Smooth muscle cell (in vitro differentiated cells): ENCODE results near the gene CASZ1. TPM values are rescaled to one million over a fixed set of nuclear protein-coding genes. Genes with fewer than 3 reads are reported as not detected.

Experiments
- DNase-seq: peaks from one replicate; lab custom pipeline; 2025; ENCODE audit not compliant: unreplicated experiment; lab: John Stamatoyannopoulos, UW
- H2AFZ ChIP-seq: fragments of 200-600 bp; sonication (generic); 2 replicates; pipeline ENCODE4 v1.6.0; 2016; ENCODE audit warnings: antibody characterized with exemption, low read depth, mild to moderate bottlenecking
- H3F3A ChIP-seq: fragments of 200-600 bp; sonication (generic); 2 replicates; pipeline ENCODE4 v1.6.0; 2017; ENCODE audit warnings: antibody characterized with exemption, low read depth
- H3K27ac ChIP-seq: fragments of 200-600 bp; sonication (generic); 2 replicates; pipeline ENCODE4 v1.5.1; 2016; ENCODE audit warnings: low read depth, mild to moderate bottlenecking
- H3K27me3 ChIP-seq: fragments of 200-600 bp; sonication (generic); 2 replicates; pipeline ENCODE4 v1.6.1; 2016; ENCODE audit warnings: low read depth, mild to moderate bottlenecking
- H3K36me3 ChIP-seq: fragments of 200-600 bp; sonication (generic); 2 replicates; pipeline ENCODE4 v1.5.1; 2016; ENCODE audit warnings: low read depth
- H3K4me1 ChIP-seq: fragments of 200-600 bp; sonication (generic); 2 replicates; pipeline ENCODE4 v1.5.1; 2016; ENCODE audit warnings: low read depth
- H3K4me2 ChIP-seq: fragments of 200-600 bp; sonication (generic); 2 replicates; pipeline ENCODE4 v1.6.0; 2016; ENCODE audit warnings: mild to moderate bottlenecking
- H3K4me3 ChIP-seq: fragments of 200-600 bp; sonication (generic); 2 replicates; pipeline ENCODE4 v1.5.1; 2016; ENCODE audit warnings: mild to moderate bottlenecking
- H3K79me2 ChIP-seq: fragments of 200-600 bp; sonication (generic); 2 replicates; pipeline ENCODE4 v1.6.0; 2016; ENCODE audit warnings: low read depth, mild to moderate bottlenecking
- H3K9ac ChIP-seq: fragments of 200-600 bp; sonication (generic); 2 replicates; pipeline ENCODE4 v1.6.0; 2016; ENCODE audit warnings: low read depth
- H3K9me3 ChIP-seq: fragments of 200-600 bp; sonication (generic); replicated peaks from 2 replicates; pipeline ENCODE4 v1.5.1; 2016; ENCODE audit warnings: low read depth
- H4K20me1 ChIP-seq: fragments of 200-600 bp; sonication (generic); 2 replicates; pipeline ENCODE4 v1.6.0; 2016; ENCODE audit warnings: low read depth
- WGBS: methylation state at CpG from one replicate; pipeline ENCODE4 v1.1.7; 2016; ENCODE audit warnings: low lambda C conversion rate; 5-methylcytosine and 5-hydroxymethylcytosine counted together
- polyA plus RNA-seq: library from polyadenylated mRNA; unstranded; fragments of >200 nt; fragmentation: Nextera tagmentation; extraction: Ambion mirVana; gene quantifications from 2 replicates; pipeline ENCODE4 v1.2.1, GENCODE V29; 2016
- total RNA-seq: library from RNA; depleted of rRNA; stranded (reverse); fragments of >200 nt; gene quantifications from 2 replicates; pipeline ENCODE4 v1.2.3, GENCODE V29; 2014
- TF ChIP-seq, protein P1 (sequence below): fragments of 200-600 bp; sonication (generic); IDR thresholded peaks from 2 replicates; pipeline ENCODE4 v1.5.1; 2017; ENCODE audit warnings: borderline replicate concordance, mild to moderate bottlenecking, antibody characterized with exemption; ENCODE audit not compliant: insufficient read depth, poor library complexity, severe bottlenecking

The CASZ1 gene
- total and polyA plus RNA-seq, 2 experiments from 2014 or later, result 0.70 to 1.9 TPM

- TF ChIP-seq, protein P1, sequence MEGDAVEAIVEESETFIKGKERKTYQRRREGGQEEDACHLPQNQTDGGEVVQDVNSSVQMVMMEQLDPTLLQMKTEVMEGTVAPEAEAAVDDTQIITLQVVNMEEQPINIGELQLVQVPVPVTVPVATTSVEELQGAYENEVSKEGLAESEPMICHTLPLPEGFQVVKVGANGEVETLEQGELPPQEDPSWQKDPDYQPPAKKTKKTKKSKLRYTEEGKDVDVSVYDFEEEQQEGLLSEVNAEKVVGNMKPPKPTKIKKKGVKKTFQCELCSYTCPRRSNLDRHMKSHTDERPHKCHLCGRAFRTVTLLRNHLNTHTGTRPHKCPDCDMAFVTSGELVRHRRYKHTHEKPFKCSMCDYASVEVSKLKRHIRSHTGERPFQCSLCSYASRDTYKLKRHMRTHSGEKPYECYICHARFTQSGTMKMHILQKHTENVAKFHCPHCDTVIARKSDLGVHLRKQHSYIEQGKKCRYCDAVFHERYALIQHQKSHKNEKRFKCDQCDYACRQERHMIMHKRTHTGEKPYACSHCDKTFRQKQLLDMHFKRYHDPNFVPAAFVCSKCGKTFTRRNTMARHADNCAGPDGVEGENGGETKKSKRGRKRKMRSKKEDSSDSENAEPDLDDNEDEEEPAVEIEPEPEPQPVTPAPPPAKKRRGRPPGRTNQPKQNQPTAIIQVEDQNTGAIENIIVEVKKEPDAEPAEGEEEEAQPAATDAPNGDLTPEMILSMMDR, result no peak
- Histone ChIP-seq H3K27me3 (no peaks in the 10 kb centered on the region), H3K4me1 (peaks cover 25% of the 10 kb centered on the region), H3K4me3 (no peak overlapping the region), H3K79me2 (no peaks in the 10 kb centered on the region), H3K9ac (no peak overlapping the region), H3K4me2 (no peak overlapping the region), H3F3A (no peaks in the 10 kb centered on the region), H2AFZ (no peak overlapping the region), H3K27ac (no peak overlapping the region), H4K20me1 (no peaks in the 10 kb centered on the region), H3K9me3 (no peaks in the 10 kb centered on the region), H3K36me3 (no peaks in the 10 kb centered on the region)
- WGBS, result 93% methylated on average over 35 of the region's 36 CpGs
- no peak for DNase-seq
These were observed 130.3 kb downstream of the CASZ1 start for GRCh38 chr1:10665930-10666850.

GRCh38 chr1:10665226-10665625 is 131.2 kb downstream of the CASZ1 start:
- H3F3A ChIP-seq, result no peaks in the 10 kb centered on the region
- TF ChIP-seq, protein P1, result no peak
- no peak overlapping the region for H3K4me2 ChIP-seq
- 96% methylated on average over 31 of the region's 31 CpGs for WGBS
- H3K36me3 ChIP-seq, result no peaks in the 10 kb centered on the region
- no peak for DNase-seq
- H3K4me3 ChIP-seq, result no peak overlapping the region
- no peak overlapping the region for H3K27ac ChIP-seq
- peaks cover 25% of the 10 kb centered on the region for H3K4me1 ChIP-seq
- H3K27me3 ChIP-seq, result no peaks in the 10 kb centered on the region
- no peak overlapping the region for H2AFZ ChIP-seq
- H3K9me3 ChIP-seq, result no peaks in the 10 kb centered on the region
- H3K79me2 ChIP-seq, result no peaks in the 10 kb centered on the region
- H3K9ac ChIP-seq, result no peak overlapping the region
- no peaks in the 10 kb centered on the region for H4K20me1 ChIP-seq

GRCh38 chr1:10664251-10664650 is 132.2 kb downstream of the CASZ1 start:
- Histone ChIP-seq H3K9ac (no peak overlapping the region), H4K20me1 (no peaks in the 10 kb centered on the region), H3K79me2 (no peaks in the 10 kb centered on the region), H3K36me3 (no peaks in the 10 kb centered on the region), H3K4me3 (no peak overlapping the region), H3K27ac (no peak overlapping the region), H3K4me2 (no peak overlapping the region), H3K27me3 (no peaks in the 10 kb centered on the region), H3K9me3 (no peaks in the 10 kb centered on the region), H3F3A (no peaks in the 10 kb centered on the region), H2AFZ (no peak overlapping the region), H3K4me1 (peaks cover 25% of the 10 kb centered on the region)
- no peak for DNase-seq
- WGBS, result 78% methylated on average over 15 of the region's 15 CpGs
- TF ChIP-seq, protein P1, result no peak

DNA sequence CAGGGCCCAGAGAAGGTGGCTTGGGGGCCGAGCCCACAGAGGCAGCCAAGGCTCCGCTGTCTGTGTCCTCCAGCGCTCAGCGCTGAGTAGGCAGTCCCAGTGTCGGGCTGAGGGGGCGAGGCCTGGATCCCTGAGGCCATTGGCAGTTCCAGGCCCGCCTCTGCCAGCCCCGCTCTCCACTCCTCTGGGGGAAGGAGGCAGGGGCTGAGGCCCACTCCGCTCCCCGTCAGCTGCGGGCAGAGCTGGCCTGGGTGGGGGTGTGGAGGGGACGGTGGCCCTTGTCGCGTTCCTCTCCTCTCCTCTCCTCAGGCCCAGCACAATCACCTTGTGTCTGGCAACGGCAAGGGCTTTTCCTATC is 132.8 kb downstream of the CASZ1 start:
- peak overlapping the region; percentile 73 for H3K4me2 ChIP-seq
- no peaks in the 10 kb centered on the region for H3K36me3 ChIP-seq
- peaks cover 25% of the 10 kb centered on the region for H3K4me1 ChIP-seq
- no peak overlapping the region for H3K4me3 ChIP-seq
- H3K79me2 ChIP-seq, result no peaks in the 10 kb centered on the region
- H3K27me3 ChIP-seq, result no peaks in the 10 kb centered on the region
- peak; percentile 33 for DNase-seq
- no peaks in the 10 kb centered on the region for H3F3A ChIP-seq
- WGBS, result 16% methylated on average over 11 of the region's 15 CpGs
- H3K9me3 ChIP-seq, result no peaks in the 10 kb centered on the region
- H3K9ac ChIP-seq, result no peak overlapping the region
- H3K27ac ChIP-seq, result no peak overlapping the region
- TF ChIP-seq, protein P1, result no peak
- no peaks in the 10 kb centered on the region for H4K20me1 ChIP-seq
- peak overlapping the region; percentile 51 for H2AFZ ChIP-seq
